ENCODE data around the gene LHFPL6. TPM values are rescaled to one million over a fixed set of nuclear protein-coding genes. Genes with fewer than 3 reads are reported as not detected.

The LHFPL6 gene
- total RNA-seq, 2 experiments from 2014 or later = 0.60 to 0.74 TPM

- DNase-seq (no peak), ATAC-seq (no peak)
- H3K4me1 Mint-ChIP-seq (ENCODE audit: low read depth) = no peaks in the 10 kb centered on the region
- no peak overlapping the region for H3K4me3 Mint-ChIP-seq
- no peaks in the 10 kb centered on the region for H3K9me3 Mint-ChIP-seq
- TF ChIP-seq CTCF (IDR thresholded peaks at IDR 0.05) = no peak
- ChIA-PET POLR2A (no interaction called here), CTCF (no interaction called here)
- H3K27ac Mint-ChIP-seq = no peak overlapping the region
- no peaks in the 10 kb centered on the region for H3K36me3 Mint-ChIP-seq (ENCODE audit: low read depth)
- intact Hi-C loops (cut with micrococcal nuclease) = no loop called here
- H3K27me3 Mint-ChIP-seq = peaks cover 11% of the 10 kb centered on the region
These were observed 66.1 kb downstream of the LHFPL6 start for GRCh38 chr13:39536906-39537305.

- ATAC-seq (no peak), DNase-seq (no peak)
- H3K4me1 Mint-ChIP-seq (ENCODE audit: low read depth) = no peaks in the 10 kb centered on the region
- intact Hi-C loops (cut with micrococcal nuclease) = no loop called here
- peaks cover 8% of the 10 kb centered on the region for H3K27me3 Mint-ChIP-seq
- no peak overlapping the region for H3K4me3 Mint-ChIP-seq
- no peak for TF ChIP-seq CTCF (IDR thresholded peaks at IDR 0.05)
- no peak overlapping the region for H3K27ac Mint-ChIP-seq
- POLR2A ChIA-PET = no interaction called here
- CTCF ChIA-PET = no interaction called here
- no peaks in the 10 kb centered on the region for H3K9me3 Mint-ChIP-seq
- no peaks in the 10 kb centered on the region for H3K36me3 Mint-ChIP-seq (ENCODE audit: low read depth)
These were observed 66.7 kb downstream of the LHFPL6 start for GRCh38 chr13:39536274-39536673.

GRCh38 chr13:39533651-39534150 is 69.3 kb downstream of the LHFPL6 start:
- Mint-ChIP-seq H3K9me3 (no peaks in the 10 kb centered on the region), H3K4me1 (ENCODE audit: low read depth) (no peaks in the 10 kb centered on the region), H3K27ac (no peak overlapping the region), H3K27me3 (peaks cover 14% of the 10 kb centered on the region), H3K36me3 (ENCODE audit: low read depth) (no peaks in the 10 kb centered on the region), H3K4me3 (no peak overlapping the region)
- CTCF ChIA-PET = no interaction called here
- no peak for TF ChIP-seq CTCF (IDR thresholded peaks at IDR 0.05)
- ATAC-seq (no peak), DNase-seq (no peak)
- POLR2A ChIA-PET = no interaction called here
- intact Hi-C loops (cut with micrococcal nuclease) = no loop called here

- POLR2A ChIA-PET = no interaction called here
- no peak overlapping the region for H3K27ac Mint-ChIP-seq
- H3K9me3 Mint-ChIP-seq = no peaks in the 10 kb centered on the region
- intact Hi-C loops (cut with micrococcal nuclease) = no loop called here
- ATAC-seq (no peak), DNase-seq (no peak)
- CTCF ChIA-PET = no interaction called here
- no peak overlapping the region for H3K4me3 Mint-ChIP-seq
- no peaks in the 10 kb centered on the region for H3K4me1 Mint-ChIP-seq (ENCODE audit: low read depth)
- H3K36me3 Mint-ChIP-seq (ENCODE audit: low read depth) = no peaks in the 10 kb centered on the region
- no peak for TF ChIP-seq CTCF (IDR thresholded peaks at IDR 0.05)
- H3K27me3 Mint-ChIP-seq = peaks cover 17% of the 10 kb centered on the region
These were observed 71.3 kb downstream of the LHFPL6 start for GRCh38 chr13:39531646-39532045.

GRCh38 chr13:39530916-39531315 is 72.1 kb downstream of the LHFPL6 start:
- ATAC-seq = no peak
- Mint-ChIP-seq H3K9me3 (no peaks in the 10 kb centered on the region), H3K36me3 (ENCODE audit: low read depth) (no peaks in the 10 kb centered on the region), H3K4me3 (no peak overlapping the region), H3K4me1 (ENCODE audit: low read depth) (no peaks in the 10 kb centered on the region), H3K27ac (no peak overlapping the region), H3K27me3 (peaks cover 19% of the 10 kb centered on the region)
- no peak for DNase-seq
- intact Hi-C loops (cut with micrococcal nuclease) = no loop called here
- ChIA-PET POLR2A (interaction anchor here (0.8 kb wide), 1 partner anchor 55 kb away, joined by 3 read pairs; no protein-coding TSS in a partner anchor), CTCF (no interaction called here)
- TF ChIP-seq CTCF (IDR thresholded peaks at IDR 0.05) = no peak

Measured in activated CD8-positive, alpha-beta T cell treated with anti-CD3 and anti-CD28 coated beads for 36 hours (primary cell).